NCI-H748 (cell line): Measurements from ENCODE around the gene GGT5.
A peak's percentile ranks its signal among the peaks of the same experiment; 100 is the strongest.
"Not testable (repeated sequence)": the region's sequence is repeated elsewhere in the genome, so short reads cannot be mapped to it uniquely, and the experiment has no call there.

Source experiments
- DNase-seq: peaks from one replicate; lab custom pipeline; 2025; ENCODE audit not compliant: unreplicated experiment; lab: John Stamatoyannopoulos, UW

Gene GGT5

DNA sequence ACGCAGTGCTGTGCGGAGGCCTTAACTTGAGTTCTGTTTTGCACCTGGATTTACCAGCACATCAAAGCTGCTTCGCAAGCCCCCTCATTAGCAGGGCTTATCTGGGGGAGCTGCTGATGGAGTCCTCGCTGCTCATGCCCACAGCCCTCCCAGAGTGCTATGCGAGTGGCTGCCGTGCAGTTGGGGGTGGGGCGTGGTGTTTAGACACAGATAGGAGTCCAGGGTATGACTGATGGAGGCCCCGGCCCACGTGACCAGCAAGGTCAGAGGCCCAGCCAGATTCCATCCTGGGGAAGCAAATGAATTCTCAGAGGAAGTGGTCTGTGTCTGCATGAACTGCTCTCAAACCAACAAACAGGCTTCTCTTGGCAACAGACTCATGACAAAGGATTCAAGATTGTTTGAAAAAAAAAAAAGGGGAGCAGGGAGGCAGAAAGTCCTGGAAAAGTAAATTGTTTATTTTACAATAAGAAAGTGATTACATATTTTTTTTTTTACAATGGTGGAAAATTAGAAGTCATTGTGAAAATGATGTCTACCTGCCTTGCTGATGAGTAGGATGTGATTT lies 19.5 kb upstream of the GGT5 start:
- not testable (repeated sequence) for DNase-seq

DNA sequence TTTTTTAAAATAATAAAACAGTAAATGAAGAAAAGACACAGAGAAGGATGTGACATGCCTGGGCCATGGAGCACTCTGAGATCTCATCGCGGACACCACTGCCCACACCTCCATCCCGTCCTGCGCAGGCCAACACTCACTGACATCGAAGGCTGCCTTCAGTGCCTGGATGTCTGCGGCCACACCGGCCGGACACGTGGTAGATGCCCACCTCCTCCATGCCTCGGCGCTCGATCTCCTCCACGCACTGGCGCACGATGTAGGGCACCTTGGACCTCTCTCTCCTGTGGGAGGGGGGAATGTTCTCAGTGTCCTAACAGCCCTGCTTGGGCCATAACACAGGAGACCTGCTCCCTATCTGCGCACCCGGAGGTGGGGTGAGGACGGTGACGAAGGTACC lies 18.6 kb upstream of the GGT5 start:
- not testable (repeated sequence) for DNase-seq

DNA sequence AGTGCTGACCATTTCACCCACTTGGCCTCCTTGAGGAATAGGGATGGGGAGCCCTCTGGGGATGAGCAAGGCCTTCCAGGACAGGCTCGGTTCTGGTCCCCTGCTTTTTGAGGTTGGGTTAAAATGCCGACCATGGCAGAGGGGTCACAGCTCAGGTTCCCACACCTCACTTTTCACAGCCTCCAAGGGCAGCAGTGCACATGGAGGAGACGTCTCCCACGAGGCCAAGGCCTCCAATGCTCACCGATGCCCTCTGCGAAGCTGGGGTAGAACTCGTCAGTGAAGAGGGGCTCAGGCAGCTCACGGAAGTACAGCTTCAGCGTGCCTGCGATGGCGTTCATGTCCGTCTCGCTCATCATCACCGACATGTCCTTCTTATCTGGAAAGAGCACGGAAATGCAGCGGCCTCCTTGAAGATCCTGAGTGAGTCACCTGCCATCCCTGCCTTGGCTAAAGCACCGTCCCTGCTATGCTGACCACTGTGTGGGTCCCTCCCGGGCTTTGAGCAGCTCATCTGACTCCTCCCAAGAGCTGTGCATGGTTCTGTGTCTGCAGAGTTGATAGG lies 17.4 kb upstream of the GGT5 start:
- DNase-seq, result not testable (repeated sequence)

DNA sequence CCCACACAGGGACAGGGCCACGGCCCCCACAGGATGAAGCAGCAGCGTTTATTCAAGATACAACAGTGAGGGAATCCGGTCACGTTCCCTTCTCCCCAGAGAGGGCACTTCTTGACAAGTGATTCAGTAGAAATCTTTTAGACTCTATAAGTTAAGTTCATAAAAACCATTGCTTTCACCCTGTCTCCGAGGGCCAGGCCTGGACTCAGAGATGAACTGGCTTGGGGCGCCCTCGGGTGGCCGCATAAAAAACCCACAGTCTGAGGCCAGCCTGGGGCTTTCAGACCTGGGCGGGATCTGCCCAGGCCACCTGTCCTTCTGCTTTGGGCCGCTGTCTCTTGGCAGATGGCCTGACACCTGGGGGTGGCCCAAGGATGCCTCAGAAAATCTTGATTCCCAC lies 14.6 kb upstream of the GGT5 start:
- peak; percentile 56 for DNase-seq

DNA sequence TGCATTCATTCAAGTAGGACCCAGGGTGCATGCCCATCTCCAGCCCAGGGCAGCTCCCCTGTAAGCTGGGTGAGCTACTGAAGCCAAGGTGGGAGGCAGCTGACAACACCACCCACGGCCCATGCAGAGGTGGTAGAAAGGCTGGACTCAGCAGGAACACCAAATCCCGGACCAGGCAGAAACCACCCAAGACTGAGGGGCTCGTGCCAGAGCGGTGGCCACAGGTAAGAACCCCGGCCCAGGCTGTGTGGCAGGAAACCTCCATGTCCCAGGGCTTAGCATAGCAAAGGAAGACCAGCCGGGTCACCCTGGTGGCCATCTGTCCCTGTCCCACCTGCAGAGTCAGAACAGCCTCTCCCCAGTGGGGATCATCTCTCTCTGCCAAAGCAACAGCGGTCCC lies 11.9 kb upstream of the GGT5 start:
- not testable (repeated sequence) for DNase-seq

DNA sequence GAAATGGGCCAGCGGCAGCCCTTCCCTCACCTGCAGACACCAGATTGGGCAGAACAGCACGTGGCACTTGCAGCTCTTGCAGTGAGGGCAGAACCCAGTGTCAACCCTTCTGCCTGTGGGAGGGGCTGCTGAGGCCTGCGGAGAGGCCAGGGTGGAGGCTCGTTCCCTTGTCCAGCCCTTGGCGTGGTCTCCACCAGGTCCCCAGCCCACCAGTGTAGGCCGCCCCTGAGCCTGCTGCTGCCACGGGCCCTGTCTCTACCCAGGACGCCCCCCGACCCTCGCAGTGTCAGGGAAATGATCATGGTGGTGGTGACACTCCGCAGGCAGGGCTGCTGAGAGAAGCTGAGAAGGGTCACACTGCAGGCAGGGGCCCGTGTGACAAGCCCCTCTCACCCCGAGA lies 11.3 kb upstream of the GGT5 start:
- DNase-seq, result not testable (repeated sequence)

DNA sequence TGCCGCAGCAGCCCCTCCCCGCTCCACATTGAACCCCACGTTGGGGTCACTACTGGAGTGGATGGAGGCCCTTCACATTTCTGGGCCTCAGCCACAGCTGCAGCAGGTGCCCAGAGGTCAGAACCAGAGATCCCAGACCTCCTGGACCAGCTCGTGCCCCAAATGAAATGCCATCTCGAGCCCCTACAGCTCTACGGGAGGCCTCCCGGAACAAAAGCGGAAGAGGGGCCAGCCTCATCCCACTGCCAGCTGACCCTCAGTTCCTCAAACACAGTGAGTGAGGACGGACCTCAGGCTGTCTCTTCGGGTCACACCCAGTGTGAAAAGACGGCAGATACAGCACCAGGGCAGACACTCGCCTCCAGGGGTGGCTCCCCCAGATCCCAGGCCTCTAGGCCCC lies 8.2 kb upstream of the GGT5 start:
- not testable (repeated sequence) for DNase-seq

DNA sequence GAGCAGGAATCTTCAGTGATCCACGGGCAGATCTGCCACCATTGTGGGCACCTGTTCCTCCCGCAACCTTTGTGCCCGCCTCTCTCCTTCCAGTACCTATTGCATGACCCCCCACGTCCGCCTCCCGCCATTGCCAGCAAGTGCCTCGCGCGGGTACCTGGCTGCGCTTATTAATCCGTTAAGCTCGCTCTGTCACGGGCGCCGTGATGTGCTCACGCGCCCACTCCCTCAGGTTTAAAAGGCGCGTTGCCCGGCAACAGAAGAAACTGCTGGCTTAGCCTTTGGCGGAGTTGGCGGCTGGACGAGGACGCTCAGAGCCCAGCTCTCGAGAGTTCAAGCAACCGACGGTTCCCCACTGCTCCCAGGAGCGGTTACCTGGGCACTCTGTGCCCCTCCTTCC lies 6.4 kb upstream of the GGT5 start:
- not testable (repeated sequence) for DNase-seq

DNA sequence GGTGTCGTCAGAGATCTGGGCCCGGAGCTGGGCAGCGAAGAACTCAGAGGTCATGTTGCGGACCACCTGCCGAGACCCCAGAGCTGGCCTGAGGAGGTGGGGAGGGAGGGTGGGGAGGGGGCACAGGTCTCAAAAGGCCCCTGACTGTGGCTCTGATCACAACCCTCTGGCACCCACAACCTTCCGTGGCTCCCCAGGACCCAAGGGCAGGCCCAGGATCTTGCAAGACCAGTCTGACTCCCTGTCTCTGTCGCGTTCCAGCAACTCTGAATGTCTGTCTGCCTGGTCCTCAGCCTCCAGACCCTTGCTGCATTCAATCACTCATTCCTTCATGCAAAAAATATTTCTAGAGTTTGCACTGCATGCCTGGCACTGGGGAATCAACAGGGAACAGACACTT lies 4.5 kb upstream of the GGT5 start:
- DNase-seq, result not testable (repeated sequence)

DNA sequence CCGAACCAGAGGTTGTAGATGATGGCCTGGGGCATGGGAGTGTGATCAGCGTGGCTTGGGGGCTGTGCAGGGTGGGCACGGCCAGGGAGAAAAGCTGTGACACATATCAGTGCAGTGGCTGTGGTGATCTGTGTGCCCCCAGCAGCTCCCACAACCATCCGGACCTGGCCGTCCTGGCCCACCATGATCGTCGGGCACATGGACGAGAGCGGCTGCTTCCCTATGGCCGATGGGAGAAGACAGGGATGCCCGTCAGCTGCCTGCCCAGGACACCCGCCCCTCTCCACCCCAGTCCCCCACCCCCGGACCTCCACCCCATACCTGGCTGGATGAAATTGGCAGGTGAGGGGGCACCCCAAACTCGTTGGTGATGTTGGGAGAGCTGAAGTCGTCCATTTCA lies 3.7 kb upstream of the GGT5 start:
- not testable (repeated sequence) for DNase-seq

DNA sequence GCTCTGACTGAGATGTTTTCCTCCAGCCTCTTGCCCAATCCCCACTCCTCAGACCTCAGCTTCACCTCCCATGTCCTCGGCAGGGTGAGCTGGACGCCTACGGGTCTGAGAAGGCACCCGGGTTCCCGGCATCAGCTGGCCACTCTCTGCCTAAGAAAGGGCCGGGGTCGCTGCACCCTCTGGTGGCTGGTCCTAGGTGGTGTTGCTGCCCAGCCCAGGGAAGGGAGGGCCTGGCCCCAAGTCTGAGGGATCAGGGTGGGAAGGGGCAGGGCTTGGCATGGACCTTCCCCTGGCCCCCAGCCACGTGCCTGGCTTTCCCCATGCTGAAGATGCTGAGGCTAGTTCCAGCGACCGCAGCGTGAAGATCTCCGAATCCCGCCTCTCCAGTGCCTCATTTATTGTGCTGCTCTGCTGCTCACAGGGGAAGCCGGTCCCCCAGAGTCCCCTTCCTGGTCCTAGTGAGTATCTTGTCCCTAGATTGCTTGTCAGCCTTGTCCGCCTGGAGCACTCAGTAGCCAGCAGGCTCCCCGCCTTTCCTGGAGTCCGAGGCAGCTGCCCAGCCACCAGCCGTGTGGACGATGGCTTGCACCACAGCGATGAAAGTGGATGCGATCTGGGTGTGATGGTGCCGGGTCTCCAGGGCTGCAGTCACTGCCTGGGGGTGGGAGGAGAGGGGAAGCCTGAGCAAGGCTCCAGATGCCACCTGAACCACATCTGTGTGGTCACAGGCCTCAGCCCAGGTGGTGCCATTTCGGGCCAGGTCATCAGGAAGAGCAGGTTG lies 2.9 kb upstream of the GGT5 start:
- peak; percentile 42 for DNase-seq

DNA sequence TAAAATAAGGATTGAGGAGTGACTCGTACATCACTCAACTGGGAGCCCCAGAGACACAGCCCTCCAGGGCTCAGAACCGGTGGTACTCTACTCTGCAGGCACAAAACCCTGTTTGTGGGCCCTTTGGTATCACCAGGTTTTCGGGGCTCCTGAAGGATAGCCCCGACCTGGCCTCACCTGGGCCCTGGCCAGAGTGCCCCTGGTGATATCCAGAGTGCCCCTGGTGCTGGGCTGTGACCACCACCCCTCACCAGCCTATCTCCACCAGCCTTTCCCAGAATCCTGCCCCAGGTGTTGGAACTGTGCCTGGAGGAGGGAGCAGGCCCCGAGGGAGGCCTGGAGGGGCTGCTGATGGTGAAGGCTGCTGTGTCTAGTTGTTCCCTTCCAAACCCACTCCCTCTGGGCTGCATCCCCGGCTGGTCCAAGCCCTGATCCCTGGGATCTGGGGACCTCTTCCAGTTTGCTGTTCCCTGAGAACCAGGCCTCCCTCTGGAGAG lies 2.2 kb upstream of the GGT5 start:
- DNase-seq, result no peak

DNA sequence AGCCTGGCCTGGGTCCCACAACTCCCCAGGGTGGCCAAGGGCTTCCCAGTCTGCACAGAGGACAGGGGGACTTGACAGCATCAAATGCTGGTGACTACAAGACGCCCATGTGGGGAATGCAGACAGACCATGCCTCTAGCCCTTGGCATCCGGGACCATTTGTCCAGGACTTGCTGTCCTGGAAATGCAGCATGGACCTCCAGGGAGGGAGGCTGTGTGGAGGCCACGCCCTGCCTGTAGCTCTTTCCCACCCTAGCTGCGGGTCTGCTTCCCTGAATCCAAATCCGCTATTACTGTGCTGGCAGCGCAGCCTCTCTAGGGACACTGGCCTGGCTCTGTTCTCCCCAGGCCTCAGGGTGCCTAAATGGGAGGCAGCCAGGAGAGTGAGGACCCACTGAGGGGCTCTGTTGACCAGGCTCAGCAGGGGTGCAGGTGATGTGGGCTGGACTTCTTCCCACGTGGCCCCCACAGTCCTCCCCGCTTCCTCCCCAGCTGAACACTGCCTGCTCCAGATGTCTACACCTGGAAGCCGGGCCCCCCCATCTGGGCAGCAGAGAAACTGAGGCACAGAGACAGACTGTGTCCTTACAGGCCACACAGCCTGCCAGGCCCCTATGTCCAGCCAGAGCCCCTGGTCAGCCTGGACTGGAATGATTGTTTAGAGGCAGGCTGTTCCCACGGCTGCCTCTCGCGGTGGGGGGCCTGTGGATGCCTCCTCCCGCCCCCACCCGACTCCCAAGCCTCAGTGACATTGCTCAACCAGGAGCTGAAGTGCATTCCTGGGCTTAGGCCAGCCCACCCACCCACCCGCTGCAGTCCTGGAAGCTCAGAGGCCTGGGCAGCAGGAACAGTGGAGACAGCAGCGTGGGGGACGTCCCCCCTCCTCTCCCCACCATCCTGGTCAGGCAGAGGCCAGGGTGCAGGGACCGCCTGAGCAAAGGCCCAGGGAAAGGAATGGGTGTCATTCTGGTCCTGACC lies 991 bp upstream of the GGT5 start:
- not testable (repeated sequence) for DNase-seq

DNA sequence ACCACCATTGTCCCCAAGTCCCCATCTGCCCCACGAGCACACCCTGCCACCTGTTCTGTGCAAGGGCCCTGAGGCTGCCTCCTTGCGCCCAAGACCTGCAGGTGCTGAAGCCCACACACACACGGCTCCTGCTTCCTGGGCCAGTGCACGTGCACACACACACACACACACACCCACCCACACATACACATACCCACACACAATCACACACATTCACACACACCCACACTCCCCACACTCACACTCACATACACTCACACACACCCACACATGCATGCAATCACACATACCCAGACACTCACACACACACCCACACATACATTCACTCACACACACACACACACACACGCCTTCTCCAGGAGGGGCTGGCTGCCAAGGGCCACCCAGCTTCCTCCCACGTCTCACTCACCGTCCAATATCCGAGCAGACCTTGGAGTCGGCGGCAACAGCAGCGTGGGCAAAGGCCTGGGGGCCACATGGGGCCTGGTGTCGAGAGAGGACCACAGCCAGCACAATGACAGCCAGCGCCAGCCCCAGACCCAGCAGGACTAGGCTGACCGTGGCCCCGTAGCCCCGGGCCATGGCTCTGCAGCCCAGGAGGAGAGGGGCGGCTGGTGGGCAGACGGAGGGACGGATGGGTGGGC lies 616 bp downstream of the GGT5 start:
- DNase-seq, result no peak

DNA sequence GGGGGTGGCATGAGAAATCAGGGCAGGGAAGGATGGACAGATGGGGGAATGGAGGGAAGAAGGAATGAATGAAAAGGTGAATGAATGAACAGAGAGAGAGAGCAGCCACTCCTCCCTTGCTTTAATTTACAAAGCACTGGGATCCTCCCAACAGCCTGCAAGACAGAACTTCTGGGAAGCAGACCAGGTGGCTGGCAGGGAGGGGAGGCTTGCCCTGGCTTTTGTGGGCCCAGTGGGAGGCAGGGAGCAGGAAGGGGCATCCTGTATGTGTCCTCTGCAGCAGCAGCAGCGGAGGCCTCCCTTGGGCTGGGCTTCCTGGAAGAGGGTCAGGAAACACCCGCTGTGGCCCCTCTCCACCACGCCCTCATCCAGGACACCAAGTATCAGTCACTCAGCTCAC lies 1.5 kb downstream of the GGT5 start:
- DNase-seq, result not testable (repeated sequence)

DNA sequence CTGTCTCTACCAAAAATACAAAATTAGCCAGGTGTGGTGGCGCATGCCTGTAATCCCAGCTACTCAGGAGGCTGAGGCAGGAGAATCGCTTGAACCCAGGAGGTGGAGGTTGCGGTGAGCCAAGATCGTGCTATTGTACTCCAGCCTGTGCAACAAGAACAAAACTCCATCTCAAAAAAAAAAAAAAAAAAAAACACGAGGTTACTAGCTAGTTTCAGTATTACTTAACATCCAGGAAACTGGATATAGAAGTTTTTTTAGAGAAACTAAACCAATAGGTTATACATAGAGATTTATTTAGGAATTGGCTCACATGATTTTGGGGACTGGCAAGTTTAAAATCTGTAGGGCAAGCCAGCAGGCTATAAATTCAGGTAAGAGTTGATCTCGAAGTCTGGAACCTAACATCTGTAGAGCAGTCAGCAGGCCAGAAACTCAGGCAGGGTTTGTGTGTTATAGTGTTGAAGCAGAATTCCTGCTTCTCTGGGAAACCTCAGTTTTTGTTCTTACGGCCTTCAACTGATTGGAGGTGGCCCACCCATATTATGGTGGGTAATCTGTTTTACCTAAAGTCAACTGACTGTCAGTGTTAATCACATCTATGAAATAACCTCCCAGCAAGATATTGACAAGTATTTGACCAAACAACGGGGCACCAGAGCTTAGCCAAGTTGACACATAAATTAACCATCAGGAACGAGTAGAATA lies 3.7 kb downstream of the GGT5 start:
- not testable (repeated sequence) for DNase-seq

DNA sequence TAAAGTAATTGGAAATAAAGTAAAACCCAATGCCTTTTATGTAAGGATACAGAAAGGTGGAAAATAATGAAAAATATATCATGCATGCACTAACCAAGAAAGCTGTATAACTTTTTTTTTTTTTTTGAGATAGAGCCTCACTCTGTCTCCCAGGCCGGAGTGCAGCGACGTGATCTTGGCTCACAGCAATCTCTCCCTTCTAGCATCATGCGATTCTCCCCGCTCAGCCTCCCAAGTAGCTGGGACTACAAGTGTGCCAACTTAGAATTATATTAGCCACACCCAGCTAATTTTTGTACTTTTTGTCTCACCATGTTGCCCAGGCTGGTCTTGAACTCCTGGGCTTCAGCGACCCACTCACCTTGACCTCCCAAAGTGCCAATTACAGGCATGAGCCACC lies 4.5 kb downstream of the GGT5 start:
- DNase-seq, result no peak

DNA sequence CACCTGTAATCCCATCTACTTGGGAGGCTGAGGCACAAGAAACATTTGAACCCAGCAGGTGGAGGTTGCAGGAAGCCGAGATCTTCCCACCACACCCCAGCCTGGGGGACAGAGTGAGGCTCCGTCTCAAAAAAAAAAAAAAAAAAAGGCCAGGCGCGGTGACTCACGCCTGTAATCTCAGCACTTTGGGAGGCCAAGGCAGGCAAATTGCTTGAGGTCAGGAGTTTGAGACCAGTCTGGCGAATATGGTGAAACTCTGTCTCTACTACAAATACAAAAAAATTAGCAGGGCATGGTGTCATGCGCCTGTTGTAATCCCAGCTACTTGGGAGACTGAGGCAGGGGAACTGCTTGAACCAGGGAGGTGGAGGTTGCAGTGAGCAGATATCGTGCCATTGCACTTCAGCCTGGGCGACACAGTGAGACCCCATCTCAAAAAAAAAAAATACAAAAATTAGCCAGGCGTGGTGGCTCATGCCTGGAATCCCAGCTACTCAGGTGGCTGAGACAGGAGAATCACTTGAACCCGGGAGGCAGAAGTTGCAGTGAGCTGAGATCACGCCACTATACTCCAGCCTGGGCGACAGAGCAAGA lies 6.7 kb downstream of the GGT5 start:
- not testable (repeated sequence) for DNase-seq

DNA sequence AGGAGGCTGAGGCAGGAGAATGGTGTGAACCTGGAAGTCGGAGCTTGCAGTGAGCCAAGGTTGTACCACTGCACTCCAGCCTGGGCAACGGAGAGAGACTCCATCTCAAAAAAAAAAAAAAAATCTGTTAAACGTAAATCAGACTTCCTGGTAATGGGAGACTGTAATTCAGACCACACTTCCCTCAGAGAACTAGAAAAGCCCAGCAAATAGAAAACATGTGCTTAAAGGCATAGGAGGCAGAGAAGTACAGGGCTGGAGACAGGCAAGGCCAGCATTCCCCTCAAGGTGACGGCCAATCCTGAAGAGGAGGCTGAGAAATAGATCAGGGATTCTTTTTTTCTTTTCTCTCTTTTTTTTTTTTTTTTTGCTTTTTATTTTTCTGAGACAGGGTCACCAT lies 8.2 kb downstream of the GGT5 start:
- no peak for DNase-seq

DNA sequence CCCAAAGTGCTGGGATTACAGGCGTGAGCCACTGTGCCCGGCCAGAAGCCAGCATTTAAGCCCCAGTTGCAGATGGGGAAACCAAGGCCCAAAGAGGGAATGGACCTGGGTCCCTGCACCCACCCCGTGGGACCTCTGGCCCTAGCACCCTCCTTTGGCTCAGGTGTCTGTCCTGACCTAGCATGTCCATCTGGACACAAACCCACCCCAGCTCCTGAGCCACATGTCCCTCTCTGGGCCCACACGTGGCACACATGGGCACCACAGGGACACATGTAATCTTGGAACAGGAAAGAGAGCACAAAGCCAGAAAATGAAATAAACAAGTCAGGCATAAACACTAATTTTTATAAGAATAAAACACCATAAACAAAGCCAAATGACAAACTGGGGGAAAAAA lies 9.6 kb downstream of the GGT5 start:
- DNase-seq, result no peak
